ENCODE results near the gene MMEL1. TPM values are rescaled to one million over a fixed set of nuclear protein-coding genes. Genes with fewer than 3 reads are reported as not detected.

MMEL1 gene
- polyA plus RNA-seq, 1 donor from 2014 or later: 5.2 TPM

- H4K20me1 ChIP-seq (ENCODE audit: insufficient read depth): no peaks in the 10 kb centered on the region
- no peaks in the 10 kb centered on the region for H3F3A ChIP-seq (ENCODE audit: insufficient read depth, low read length, poor library complexity, severe bottlenecking)
- TF ChIP-seq EP300 (conservative IDR thresholded peaks at IDR 0.05; ENCODE audit: poor library complexity, severe bottlenecking) (no peak), POLR2AphosphoS5 (IDR thresholded peaks at IDR 0.05) (no peak), REST (IDR thresholded peaks at IDR 0.05; ENCODE audit: borderline replicate concordance) (no peak), CTCF (IDR thresholded peaks at IDR 0.05; ENCODE audit: poor library complexity, severe bottlenecking) (no peak), TAF1 (IDR thresholded peaks at IDR 0.05; ENCODE audit: low read depth) (no peak), SMC3 (conservative IDR thresholded peaks at IDR 0.05; ENCODE audit: poor library complexity) (no peak), EZH2 (IDR thresholded peaks at IDR 0.05; ENCODE audit: borderline replicate concordance, insufficient read depth, low read length, poor library complexity, severe bottlenecking) (no peak), RAD21 (conservative IDR thresholded peaks at IDR 0.05) (no peak), MXI1 (conservative IDR thresholded peaks at IDR 0.05; ENCODE audit: poor library complexity, severe bottlenecking) (no peak)
- H3K4me2 ChIP-seq (ENCODE audit: low read length): no peak overlapping the region
- no peaks in the 10 kb centered on the region for H3K36me3 ChIP-seq (ENCODE audit: insufficient read depth, low read length)
- no peaks in the 10 kb centered on the region for H3K9me2 ChIP-seq (ENCODE audit: insufficient read depth, low read length)
- no peaks in the 10 kb centered on the region for H3K27me3 ChIP-seq (ENCODE audit: insufficient read depth, low read depth, low read length)
- no peak overlapping the region for H3K4me3 ChIP-seq (ENCODE audit: low read length)
- H3K27ac ChIP-seq (ENCODE audit: low read length): no peak overlapping the region
- no peaks in the 10 kb centered on the region for H3K79me2 ChIP-seq (replicated peaks; ENCODE audit: insufficient read depth, low read length)
- no peak overlapping the region for H3K9ac ChIP-seq (ENCODE audit: low read length)
- no peak overlapping the region for H2AFZ ChIP-seq (ENCODE audit: low read depth, low read length)
- H3K9me3 ChIP-seq (ENCODE audit: low read length): no peaks in the 10 kb centered on the region
These were observed 70.6 kb downstream of the MMEL1 start for GRCh38 chr1:2561898-2562895.

- Histone ChIP-seq H3K9ac (ENCODE audit: low read length) (no peak overlapping the region), H3F3A (ENCODE audit: insufficient read depth, low read length, poor library complexity, severe bottlenecking) (no peaks in the 10 kb centered on the region), H2AFZ (ENCODE audit: low read depth, low read length) (no peak overlapping the region), H3K4me2 (ENCODE audit: low read length) (no peak overlapping the region), H3K79me2 (replicated peaks; ENCODE audit: insufficient read depth, low read length) (no peaks in the 10 kb centered on the region), H3K4me3 (ENCODE audit: low read length) (no peak overlapping the region), H3K9me3 (ENCODE audit: low read length) (no peaks in the 10 kb centered on the region), H3K27ac (ENCODE audit: low read length) (no peak overlapping the region), H3K27me3 (ENCODE audit: insufficient read depth, low read depth, low read length) (no peaks in the 10 kb centered on the region), H3K36me3 (ENCODE audit: insufficient read depth, low read length) (no peaks in the 10 kb centered on the region), H3K9me2 (ENCODE audit: insufficient read depth, low read length) (no peaks in the 10 kb centered on the region), H4K20me1 (ENCODE audit: insufficient read depth) (no peaks in the 10 kb centered on the region)
- TF ChIP-seq REST (IDR thresholded peaks at IDR 0.05; ENCODE audit: borderline replicate concordance): no peak
These were observed 71.4 kb downstream of the MMEL1 start for GRCh38 chr1:2561446-2561845.
